DMS53 treated with DMSO at 0.1 percent for 48 hours (cell line): ENCODE results near the gene JAKMIP3.
"Not testable (repeated sequence)": the region's sequence is repeated elsewhere in the genome, so short reads cannot be mapped to it uniquely, and the experiment has no call there.

ENCODE experiments used
- DNase-seq: peaks from one replicate; lab custom pipeline; 2025; ENCODE audit not compliant: unreplicated experiment; lab: John Stamatoyannopoulos, UW

Gene JAKMIP3

GRCh38 chr10:132064082-132064755, 1.5 kb upstream of the JAKMIP3 start:
- DNase-seq: peak; percentile 49

- peak; percentile 63 for DNase-seq
Observed at GRCh38 chr10:132064771-132065437, 842 bp upstream of the JAKMIP3 start.

- no peak for DNase-seq
Observed at GRCh38 chr10:132066186-132066585, 440 bp downstream of the JAKMIP3 start.

GRCh38 chr10:132066812-132067211, 1.1 kb downstream of the JAKMIP3 start:
- no peak for DNase-seq

GRCh38 chr10:132068431-132069121, 2.8 kb downstream of the JAKMIP3 start:
- DNase-seq: no peak

- no peak for DNase-seq
Observed at GRCh38 chr10:132069122-132069848, 3.5 kb downstream of the JAKMIP3 start.

- DNase-seq: no peak
Observed at GRCh38 chr10:132069849-132070182, 4.1 kb downstream of the JAKMIP3 start.

- DNase-seq: no peak
Observed at GRCh38 chr10:132070724-132071123, 5.0 kb downstream of the JAKMIP3 start.

GRCh38 chr10:132071667-132072066, 5.9 kb downstream of the JAKMIP3 start:
- no peak for DNase-seq

- DNase-seq: no peak
Observed at GRCh38 chr10:132075909-132076577, 10.3 kb downstream of the JAKMIP3 start.

GRCh38 chr10:132076578-132077081, 10.9 kb downstream of the JAKMIP3 start:
- no peak for DNase-seq

GRCh38 chr10:132077091-132077490, 11.3 kb downstream of the JAKMIP3 start:
- no peak for DNase-seq

- no peak for DNase-seq
Observed at GRCh38 chr10:132078746-132079345, 13.1 kb downstream of the JAKMIP3 start.

- DNase-seq: not testable (repeated sequence)
Observed at GRCh38 chr10:132084384-132084783, 18.6 kb downstream of the JAKMIP3 start.

- DNase-seq: peak; percentile 3
Observed at GRCh38 chr10:132093236-132093635, 27.5 kb downstream of the JAKMIP3 start.

GRCh38 chr10:132094581-132095234, 29.0 kb downstream of the JAKMIP3 start:
- DNase-seq: peak; percentile 51

GRCh38 chr10:132095403-132096113, 29.8 kb downstream of the JAKMIP3 start:
- no peak for DNase-seq

GRCh38 chr10:132096223-132096622, 30.5 kb downstream of the JAKMIP3 start:
- peak; percentile 81 for DNase-seq

GRCh38 chr10:132096863-132097478, 31.2 kb downstream of the JAKMIP3 start:
- DNase-seq: no peak
